ENCODE data around the gene OGFOD2. TPM values are rescaled to one million over a fixed set of nuclear protein-coding genes. Genes with fewer than 3 reads are reported as not detected.

OGFOD2 gene
- total RNA-seq, 4 donors from 2014 or later = 12.0 to 36.0 (median 18.4) TPM

GRCh38 chr12:122989225-122989839 lies 14.3 kb downstream of the OGFOD2 start:
- Histone ChIP-seq H3K27ac (no peak overlapping the region), H3K4me3 (no peak overlapping the region), H3K36me3 (peaks cover 0 to 7% (median 0%) of the 10 kb centered on the region in 4 donors), H3K9me3 (no peaks in the 10 kb centered on the region), H3K27me3 (no peaks in the 10 kb centered on the region), H3K4me1 (peaks cover 0 to 9% (median 5%) of the 10 kb centered on the region in 4 donors)
- TF ChIP-seq EP300 (IDR thresholded peaks at IDR 0.05; ENCODE audit: low read depth) (no peak), POLR2AphosphoS5 (IDR thresholded peaks at IDR 0.05) (no peak), POLR2A (IDR thresholded peaks at IDR 0.05) (no peak), CTCF (IDR thresholded peaks at IDR 0.05) (no peak)
- intact Hi-C loops (cut with DNase I; ENCODE audit: low total_unique reads) = no loop called here
- in situ Hi-C loops (cut with MboI; ENCODE audit: low pct_ligation_motif_present in 1 of 4, low pct_unique_long_range_greater_than_20kb in 1 of 4, low sequenced_read_pairs in 3 of 4) = no loop called here
- no peak for DNase-seq
- 91% methylated on average over 10 of the region's 10 CpGs; no CpG with 5 or more reads in 1 of the 2 donors for WGBS, 2 donors (ENCODE audit: low coverage in 1 of 2)

GRCh38 chr12:122989874-122990419 lies 14.9 kb downstream of the OGFOD2 start:
- intact Hi-C loops (cut with DNase I; ENCODE audit: low total_unique reads) (no loop called here), in situ Hi-C loops (cut with MboI; ENCODE audit: low pct_ligation_motif_present in 1 of 4, low pct_unique_long_range_greater_than_20kb in 1 of 4, low sequenced_read_pairs in 3 of 4) (no loop called here)
- WGBS, 2 donors (ENCODE audit: low coverage in 1 of 2) = 89% methylated on average over 17 of the region's 22 CpGs; no CpG with 5 or more reads in 1 of the 2 donors
- Histone ChIP-seq H3K9me3 (no peaks in the 10 kb centered on the region), H3K27me3 (no peaks in the 10 kb centered on the region), H3K36me3 (peaks cover 0 to 7% (median 0%) of the 10 kb centered on the region in 4 donors), H3K4me1 (peaks cover 0 to 5% (median 1%) of the 10 kb centered on the region in 4 donors), H3K27ac (no peak overlapping the region), H3K4me3 (no peak overlapping the region)
- DNase-seq = no peak
- TF ChIP-seq CTCF (IDR thresholded peaks at IDR 0.05) = no peak
- TF ChIP-seq POLR2AphosphoS5 (IDR thresholded peaks at IDR 0.05) = no peak
- TF ChIP-seq EP300 (IDR thresholded peaks at IDR 0.05; ENCODE audit: low read depth) = no peak
- no peak for TF ChIP-seq POLR2A (IDR thresholded peaks at IDR 0.05)

- no peak for TF ChIP-seq POLR2A (IDR thresholded peaks at IDR 0.05)
- Histone ChIP-seq H3K27me3 (no peaks in the 10 kb centered on the region), H3K36me3 (peaks cover 0 to 7% (median 0%) of the 10 kb centered on the region in 4 donors), H3K27ac (no peak overlapping the region), H3K9me3 (no peaks in the 10 kb centered on the region), H3K4me1 (no peaks in the 10 kb centered on the region), H3K4me3 (no peak overlapping the region)
- no peak for DNase-seq
- in situ Hi-C loops (cut with MboI; ENCODE audit: low pct_ligation_motif_present in 1 of 4, low pct_unique_long_range_greater_than_20kb in 1 of 4, low sequenced_read_pairs in 3 of 4) (no loop called here), intact Hi-C loops (cut with DNase I; ENCODE audit: low total_unique reads) (no loop called here)
- whole genome bisulfite sequencing, 2 donors (ENCODE audit: low coverage in 1 of 2) = 87% methylated on average over 13 of the region's 13 CpGs; no CpG with 5 or more reads in 1 of the 2 donors
Measured at GRCh38 chr12:122990561-122990960, 15.5 kb downstream of the OGFOD2 start.

- no peak overlapping the region for H3K4me3 ChIP-seq
- no peak for DNase-seq
- in situ Hi-C loops (cut with MboI; ENCODE audit: low pct_ligation_motif_present in 1 of 4, low pct_unique_long_range_greater_than_20kb in 1 of 4, low sequenced_read_pairs in 3 of 4) = no loop called here
- H3K36me3 ChIP-seq = peaks cover 0 to 7% (median 0%) of the 10 kb centered on the region in 4 donors
- H3K27ac ChIP-seq = no peak overlapping the region
- WGBS, 2 donors (ENCODE audit: low coverage in 1 of 2) = 86% methylated on average over 13 of the region's 13 CpGs; no CpG with 5 or more reads in 1 of the 2 donors
- intact Hi-C loops (cut with DNase I; ENCODE audit: low total_unique reads) = no loop called here
- no peaks in the 10 kb centered on the region for H3K27me3 ChIP-seq
- TF ChIP-seq EP300 (IDR thresholded peaks at IDR 0.05; ENCODE audit: low read depth) (no peak), CTCF (IDR thresholded peaks at IDR 0.05) (no peak)
- no peaks in the 10 kb centered on the region for H3K4me1 ChIP-seq
- no peaks in the 10 kb centered on the region for H3K9me3 ChIP-seq
Measured at GRCh38 chr12:122990961-122991622, 16.0 kb downstream of the OGFOD2 start.
